Measurements from ENCODE around the gene THTPA. TPM values are rescaled to one million over a fixed set of nuclear protein-coding genes. Genes with fewer than 3 reads are reported as not detected.

Gene THTPA
- total and polyA plus RNA-seq, 2 of the 4 experiments (the other 2 are of a cell fraction) = 5.0 to 9.2 TPM

DNA sequence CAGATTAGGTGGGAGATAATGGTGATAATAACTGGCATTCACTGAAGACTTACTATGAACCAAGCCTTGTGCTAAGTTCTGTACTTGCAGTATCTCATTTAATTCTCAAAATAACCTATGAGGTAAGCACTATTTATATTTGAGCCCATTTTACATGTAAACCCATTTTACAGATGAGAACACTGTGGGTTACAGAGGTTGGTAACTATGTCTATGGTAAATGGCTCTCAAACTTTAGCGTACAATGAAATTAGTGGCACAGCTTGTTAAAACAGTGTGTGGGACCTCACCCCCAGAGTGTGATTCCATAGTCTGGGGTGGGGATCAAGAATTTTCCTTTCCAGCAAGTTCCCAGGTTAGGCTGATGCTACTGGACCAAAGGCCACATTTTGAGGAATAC lies 44.7 kb downstream of the THTPA start:
- in situ Hi-C loops (cut with MboI; ENCODE audit: low sequenced_read_pairs) (no loop called here), intact Hi-C loops (cut with micrococcal nuclease) (no loop called here), dilution Hi-C loops (cut with HindIII; ENCODE audit: low sequenced_read_pairs, unreplicated experiment) (no loop called here)
- Histone ChIP-seq H3K9ac (ENCODE audit: low read depth, low read length) (no peak overlapping the region), H2AK5ac (ENCODE audit: low read depth, low read length) (no peak overlapping the region), H4K5ac (ENCODE audit: low read depth, low read length) (no peak overlapping the region), H4K91ac (ENCODE audit: insufficient read depth, low read depth, low read length) (no peak overlapping the region), H3K27me3 (ENCODE audit: control insufficient read depth, insufficient read depth, low read length) (no peaks in the 10 kb centered on the region), H3K9me3 (ENCODE audit: control insufficient read depth, insufficient read depth, low read length) (no peaks in the 10 kb centered on the region), H2AFZ (replicated peaks; ENCODE audit: low read length, poor library complexity) (no peak overlapping the region), H3K56ac (ENCODE audit: extremely low read depth, insufficient read depth, low read length) (no peak overlapping the region), H3K4me1 (ENCODE audit: control insufficient read depth, insufficient read depth, low read length) (no peaks in the 10 kb centered on the region), H2BK120ac (ENCODE audit: low read depth, low read length) (no peak overlapping the region), H3K36me3 (ENCODE audit: control insufficient read depth, insufficient read depth, low read length) (no peaks in the 10 kb centered on the region), H2BK20ac (ENCODE audit: low read depth, low read length) (no peak overlapping the region), H4K8ac (ENCODE audit: low read depth in 2 of 2, low read length in 2 of 2) (no peak overlapping the region), H2BK5ac (ENCODE audit: low read depth, low read length, poor library complexity, severe bottlenecking) (no peak overlapping the region), H4K20me1 (ENCODE audit: insufficient read depth, low read length) (no peaks in the 10 kb centered on the region), H3K4me3 (ENCODE audit: insufficient read depth, low read depth, low read length) (no peak overlapping the region), H3K4me2 (ENCODE audit: low read depth, low read length) (no peak overlapping the region), H2BK15ac (ENCODE audit: low read depth, low read length) (no peak overlapping the region), H3K27ac (ENCODE audit: insufficient read depth, low read length) (no peak overlapping the region), H2AK9ac (replicated peaks; ENCODE audit: low read depth, low read length, poor library complexity) (no peak overlapping the region), H3K9me1 (ENCODE audit: insufficient read depth, low read length) (no peaks in the 10 kb centered on the region), H3K18ac (ENCODE audit: low read depth, low read length) (no peak overlapping the region), H3K79me1 (ENCODE audit: low read depth in 1 of 2, low read length in 2 of 2) (no peaks in the 10 kb centered on the region), H3K23ac (ENCODE audit: low read depth, low read length) (no peak overlapping the region), H3K4ac (ENCODE audit: low read depth, low read length) (no peak overlapping the region), H3K14ac (replicated peaks; ENCODE audit: low read depth, low read length) (no peak overlapping the region)
- CTCF ChIA-PET = interaction anchor here (1.6 kb wide), 1 partner anchor 12 kb away, joined by 5 read pairs; no protein-coding TSS in a partner anchor
- no peak for ATAC-seq (ENCODE audit: low read depth)
- WGBS, 2 experiments (ENCODE audit: extremely low coverage in 2 of 2, insufficient read length in 1 of 2) = no CpG with 5 or more reads among the region's 1 CpG
- no peak for DNase-seq
- POLR2A ChIA-PET (ENCODE audit: unreplicated experiment) = no interaction called here
- TF ChIP-seq MAFK (IDR thresholded peaks at IDR 0.05; ENCODE audit: low read depth, low read length) (no peak), CHD1 (IDR thresholded peaks at IDR 0.05; ENCODE audit: low read depth, low read length) (no peak), POLR2A (IDR thresholded peaks at IDR 0.05; ENCODE audit: low read depth, low read length) (no peak), BHLHE40 (IDR thresholded peaks at IDR 0.05; ENCODE audit: low read depth, low read length) (no peak)
- BruUV-seq (replicated peaks) = no TSS peak

Data from IMR-90 (cell line).